ENCODE results near the gene PLCB4. TPM values are rescaled to one million over a fixed set of nuclear protein-coding genes. Genes with fewer than 3 reads are reported as not detected.
A peak's percentile ranks its signal among the peaks of the same experiment; 100 is the strongest.

PLCB4 gene
- total RNA-seq, 1 donor from 2014 or later, result 30.5 TPM

DNA sequence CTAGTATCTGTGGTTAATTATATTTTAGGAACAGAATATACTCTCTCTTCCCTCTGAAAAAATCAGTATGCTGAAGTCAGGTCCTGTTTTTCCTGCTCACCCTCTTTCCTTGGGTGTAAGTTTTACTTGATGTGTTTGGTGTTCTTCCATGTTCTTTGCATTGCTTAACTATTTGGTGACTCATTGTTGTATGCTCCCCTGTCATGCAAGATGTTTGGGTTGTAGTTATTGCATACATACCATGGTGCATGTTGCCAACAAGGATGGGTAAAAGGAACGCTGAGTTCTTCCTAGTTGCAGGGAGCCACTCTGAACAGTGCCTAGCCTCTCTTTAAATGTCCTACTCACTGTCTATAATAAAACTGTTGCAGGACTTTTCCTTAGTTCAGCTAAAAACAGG, 237.6 kb downstream of the PLCB4 start:
- no peaks in the 10 kb centered on the region for H3K9me3 ChIP-seq (replicated peaks)
- H3K27me3 ChIP-seq (ENCODE audit: low read depth), result no peaks in the 10 kb centered on the region
- peaks cover 9% of the 10 kb centered on the region for H3K36me3 ChIP-seq
- no peak for DNase-seq
- intact Hi-C loops (cut with micrococcal nuclease), result no loop called here
- H3K4me1 ChIP-seq, result peaks cover 12% of the 10 kb centered on the region
- H3K4me3 ChIP-seq, result no peak overlapping the region
- TF ChIP-seq, protein P1, sequence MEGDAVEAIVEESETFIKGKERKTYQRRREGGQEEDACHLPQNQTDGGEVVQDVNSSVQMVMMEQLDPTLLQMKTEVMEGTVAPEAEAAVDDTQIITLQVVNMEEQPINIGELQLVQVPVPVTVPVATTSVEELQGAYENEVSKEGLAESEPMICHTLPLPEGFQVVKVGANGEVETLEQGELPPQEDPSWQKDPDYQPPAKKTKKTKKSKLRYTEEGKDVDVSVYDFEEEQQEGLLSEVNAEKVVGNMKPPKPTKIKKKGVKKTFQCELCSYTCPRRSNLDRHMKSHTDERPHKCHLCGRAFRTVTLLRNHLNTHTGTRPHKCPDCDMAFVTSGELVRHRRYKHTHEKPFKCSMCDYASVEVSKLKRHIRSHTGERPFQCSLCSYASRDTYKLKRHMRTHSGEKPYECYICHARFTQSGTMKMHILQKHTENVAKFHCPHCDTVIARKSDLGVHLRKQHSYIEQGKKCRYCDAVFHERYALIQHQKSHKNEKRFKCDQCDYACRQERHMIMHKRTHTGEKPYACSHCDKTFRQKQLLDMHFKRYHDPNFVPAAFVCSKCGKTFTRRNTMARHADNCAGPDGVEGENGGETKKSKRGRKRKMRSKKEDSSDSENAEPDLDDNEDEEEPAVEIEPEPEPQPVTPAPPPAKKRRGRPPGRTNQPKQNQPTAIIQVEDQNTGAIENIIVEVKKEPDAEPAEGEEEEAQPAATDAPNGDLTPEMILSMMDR (IDR thresholded peaks at IDR 0.05; ENCODE audit: borderline replicate concordance), result no peak
- no peak overlapping the region for H3K27ac ChIP-seq (replicated peaks)

DNA sequence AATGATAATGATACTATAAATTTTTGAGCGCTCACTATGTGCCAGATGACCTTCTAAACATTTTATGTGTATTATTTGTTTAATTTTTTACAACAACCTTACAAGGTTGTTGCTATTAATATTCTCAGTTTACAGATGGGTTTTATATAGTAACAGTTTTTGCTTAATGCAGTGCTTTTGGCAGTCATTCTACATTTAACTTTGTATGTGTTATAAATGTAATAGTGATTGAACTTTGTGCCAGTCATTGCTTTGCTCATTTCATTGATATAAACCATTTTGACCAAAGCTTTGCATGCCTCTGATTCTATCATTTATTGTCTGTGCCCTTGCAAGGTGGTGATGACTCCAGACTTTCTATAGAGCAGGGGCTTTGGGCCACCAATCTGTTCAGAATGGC, 239.2 kb downstream of the PLCB4 start:
- H3K27me3 ChIP-seq (ENCODE audit: low read depth), result no peaks in the 10 kb centered on the region
- H3K4me3 ChIP-seq, result no peak overlapping the region
- no peak for DNase-seq
- intact Hi-C loops (cut with micrococcal nuclease), result no loop called here
- H3K36me3 ChIP-seq, result peaks cover 9% of the 10 kb centered on the region
- H3K27ac ChIP-seq (replicated peaks), result no peak overlapping the region
- H3K9me3 ChIP-seq (replicated peaks), result no peaks in the 10 kb centered on the region
- TF ChIP-seq, protein P1 (IDR thresholded peaks at IDR 0.05; ENCODE audit: borderline replicate concordance), result no peak
- no peaks in the 10 kb centered on the region for H3K4me1 ChIP-seq

DNA sequence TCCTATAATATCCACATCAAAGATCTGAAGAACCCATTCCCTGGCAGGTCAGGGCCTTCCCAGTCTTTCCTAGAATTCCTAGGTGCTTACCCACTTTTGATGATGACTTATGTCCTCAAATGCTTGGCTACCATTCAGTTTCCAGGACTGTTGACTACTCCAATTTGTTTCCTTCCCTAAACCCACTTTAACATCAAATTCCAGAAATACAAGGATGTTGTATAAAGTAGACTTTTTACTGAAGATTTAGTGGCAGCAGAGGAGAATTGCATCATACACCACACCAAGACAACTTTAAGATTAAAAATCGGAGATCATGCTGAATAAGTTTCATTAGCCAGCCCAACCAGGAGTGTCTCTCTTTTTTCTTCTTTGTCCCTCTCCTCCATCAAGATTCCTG, 242.2 kb downstream of the PLCB4 start:
- no peaks in the 10 kb centered on the region for H3K27me3 ChIP-seq (ENCODE audit: low read depth)
- TF ChIP-seq, protein P1 (IDR thresholded peaks at IDR 0.05; ENCODE audit: borderline replicate concordance), result no peak
- H3K4me3 ChIP-seq, result no peak overlapping the region
- no peak overlapping the region for H3K27ac ChIP-seq (replicated peaks)
- no peaks in the 10 kb centered on the region for H3K9me3 ChIP-seq (replicated peaks)
- no peaks in the 10 kb centered on the region for H3K4me1 ChIP-seq
- H3K36me3 ChIP-seq, result peaks cover 9% of the 10 kb centered on the region
- no peak for DNase-seq
- intact Hi-C loops (cut with micrococcal nuclease), result no loop called here

DNA sequence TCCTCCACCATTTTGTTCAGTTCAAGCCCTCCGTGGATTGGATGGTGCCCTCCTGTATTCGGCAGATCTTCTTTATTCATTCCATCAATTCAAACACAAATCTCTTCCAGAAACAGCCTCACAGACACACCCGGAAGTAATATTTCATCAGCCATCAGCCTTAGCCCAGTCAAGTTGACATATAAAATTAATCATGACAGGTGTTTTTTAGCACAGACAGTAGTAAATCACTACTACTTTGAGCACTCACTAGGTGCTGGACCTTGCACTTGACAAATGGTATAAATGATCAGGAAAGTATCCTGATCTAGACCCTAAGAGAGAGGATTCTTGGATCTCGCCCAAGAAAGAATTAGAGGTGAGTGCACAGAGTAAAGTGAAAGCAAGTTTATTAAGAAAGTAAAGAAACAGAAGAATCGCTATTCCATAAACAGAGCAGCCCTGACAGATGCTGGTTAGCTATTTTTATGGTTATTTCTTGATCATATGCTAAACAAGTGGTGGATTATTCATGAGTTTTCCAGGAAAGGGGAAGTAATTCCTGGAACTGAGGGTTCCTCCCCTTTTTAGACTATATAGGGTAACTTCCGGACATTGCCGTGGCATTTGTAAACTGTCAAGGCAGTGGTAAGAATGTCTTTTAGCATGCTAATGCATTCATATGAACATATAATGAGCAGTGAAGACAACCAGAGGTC, 250.9 kb downstream of the PLCB4 start:
- DNase-seq, result no peak
- Histone ChIP-seq H3K4me3 (peak overlapping the region; percentile 24), H3K9me3 (replicated peaks) (no peaks in the 10 kb centered on the region), H3K4me1 (peaks cover 30% of the 10 kb centered on the region), H3K36me3 (no peaks in the 10 kb centered on the region), H3K27ac (replicated peaks) (peak overlapping the region; percentile 9), H3K27me3 (ENCODE audit: low read depth) (no peaks in the 10 kb centered on the region)
- intact Hi-C loops (cut with micrococcal nuclease), result no loop called here
- TF ChIP-seq, protein P1 (IDR thresholded peaks at IDR 0.05; ENCODE audit: borderline replicate concordance), result no peak

DNA sequence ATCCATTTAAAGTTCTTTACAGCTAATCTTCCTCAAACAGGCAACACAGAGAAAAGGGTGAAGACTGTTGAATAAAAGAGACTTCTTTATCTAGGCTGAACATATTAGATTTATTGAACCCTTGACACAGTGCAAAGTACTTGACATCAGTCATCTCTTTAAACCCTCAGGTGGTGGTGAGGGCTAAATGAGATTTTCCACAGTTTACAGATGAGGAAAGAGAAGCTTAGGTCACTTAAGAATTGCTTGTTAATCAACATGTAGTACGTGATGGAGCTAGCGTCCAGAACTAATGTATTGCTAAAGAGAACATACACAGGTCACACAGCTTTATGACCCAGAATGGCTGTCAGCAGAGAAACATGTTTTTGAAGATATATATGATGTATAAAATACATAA, 252.1 kb downstream of the PLCB4 start:
- no peak overlapping the region for H3K4me3 ChIP-seq
- no peak overlapping the region for H3K27ac ChIP-seq (replicated peaks)
- H3K4me1 ChIP-seq, result peaks cover 33% of the 10 kb centered on the region
- DNase-seq, result no peak
- no peaks in the 10 kb centered on the region for H3K27me3 ChIP-seq (ENCODE audit: low read depth)
- H3K36me3 ChIP-seq, result no peaks in the 10 kb centered on the region
- TF ChIP-seq, protein P1 (IDR thresholded peaks at IDR 0.05; ENCODE audit: borderline replicate concordance), result no peak
- intact Hi-C loops (cut with micrococcal nuclease), result no loop called here
- H3K9me3 ChIP-seq (replicated peaks), result no peaks in the 10 kb centered on the region

Data from left ventricle myocardium inferior (tissue), 1 donor.